Psoas muscle (tissue), 8 donors: Measurements from ENCODE around the gene MMP28. TPM values are rescaled to one million over a fixed set of nuclear protein-coding genes. Genes with fewer than 3 reads are reported as not detected.
A peak's percentile ranks its signal among the peaks of the same experiment; 100 is the strongest.
"Not testable (repeated sequence)": the region's sequence is repeated elsewhere in the genome, so short reads cannot be mapped to it uniquely, and the experiment has no call there.

ENCODE experiments used
- ATAC-seq, 4 donors: fragments of 200-7000 bp; cut with Tn5 transposase; one replicate each; pipeline ENCODE4 v1.9.1; 2020; ENCODE audit warnings: moderate library complexity in 3 of 4, mild to moderate bottlenecking in 2 of 4
- DNase-seq, 2 donors: peaks; one replicate each; pipeline ENCODE4 v3.0.0-alpha.2; 2020
- H3K27ac ChIP-seq: fragments of 200-600 bp; one replicate; pipeline ENCODE4 v1.8.0; 2022
- H3K27me3 ChIP-seq, 3 donors: fragments of 200-600 bp in 1 of 3; one replicate each; pipeline versions ENCODE4 v1.6.1 to v1.8.0; 2013 to 2022; ENCODE audit warnings: low read length in 2 of 3, mild to moderate bottlenecking in 2 of 3, moderate library complexity in 1 of 3; ENCODE audit not compliant: insufficient read depth in 3 of 3
- H3K36me3 ChIP-seq, 2 donors: fragments of 200-600 bp in 1 of 2; one replicate each; pipeline versions ENCODE4 v1.6.1 to v1.8.0; 2013 to 2022; ENCODE audit warnings: low read depth in 1 of 2, mild to moderate bottlenecking in 1 of 2, moderate library complexity in 1 of 2; ENCODE audit not compliant: insufficient read depth in 1 of 2
- H3K4me1 ChIP-seq: fragments of 200-600 bp; one replicate; pipeline ENCODE4 v1.8.0; 2022
- H3K4me3 ChIP-seq: fragments of 200-600 bp; one replicate; pipeline ENCODE4 v1.8.0; 2022; ENCODE audit warnings: mild to moderate bottlenecking
- H3K9me3 ChIP-seq: fragments of 200-600 bp; one replicate; pipeline ENCODE4 v1.8.0; 2022
- CTCF ChIP-seq: fragments of 200-600 bp; IDR thresholded peaks from one replicate; pipeline ENCODE4 v1.8.0; 2022; ENCODE audit warnings: antibody characterized with exemption
- WGBS, 3 donors: extraction: QIAGEN DNeasy Blood & Tissue Kit; methylation state at CpG; one replicate each; pipeline versions ENCODE4 v1.1.6 to v1.1.7; 2013; 5-methylcytosine and 5-hydroxymethylcytosine counted together
- intact Hi-C, 2 donors: fragments of 100-400 bp; cut with DNase I; formaldehyde crosslinking; loops; one replicate each; pipeline versions ENCODE4 v1.11.0 to v1.14.2; 2022
- polyA plus RNA-seq, 3 donors: library from polyadenylated mRNA; stranded (reverse); fragments of 200-250 nt; gene quantifications; one replicate each; pipeline ENCODE4 v1.2.3, GENCODE V29; 2013
- total RNA-seq, 4 donors: library from RNA; stranded (reverse); fragmentation: NEBNext Ultra II Directional in 2 of 4; extraction: Animal tissue kit (Norgen Biotek cat#: 25700) in 2 of 4; gene quantifications; one replicate each; pipeline versions ENCODE4 v1.2.1 to v1.2.4, GENCODE V29; 2021 to 2023
- donor health status: healthy with polysubstance abuse.
- donor health status: DM: no; HTN: no; CAD: no; lungs with moderate emphysema.
- donor health status: Bipolar disorder and iron deficiency.
- donor health status: healthy.
- donor health status: DM: yes; HTN: yes; CAD: no.
- donor health status: DM: no; HTN: no; CAD: no.
- donor health status: DM: no; HTN: no; CAD: no.
- donor health status: DM: yes; HTN: yes; CAD: no.

The MMP28 gene
- total and polyA plus RNA-seq, 7 donors: 0.61 to 5.5 (median 1.7) TPM

GRCh38 chr17:35757243-35757642, 38.2 kb downstream of the MMP28 start:
- H3K27ac ChIP-seq: no peak overlapping the region
- H3K4me3 ChIP-seq: no peak overlapping the region
- no peaks in the 10 kb centered on the region for H3K4me1 ChIP-seq
- H3K9me3 ChIP-seq: no peaks in the 10 kb centered on the region
- no peak for DNase-seq
- no peak for TF ChIP-seq CTCF
- no peak for ATAC-seq
- no peaks in the 10 kb centered on the region for H3K36me3 ChIP-seq
- intact Hi-C loops: no loop called here
- H3K27me3 ChIP-seq: no peaks in the 10 kb centered on the region

- Histone ChIP-seq H3K36me3 (no peaks in the 10 kb centered on the region), H3K9me3 (no peaks in the 10 kb centered on the region), H3K27ac (no peak within 1 kb of the TSS), H3K4me3 (no peak within 1 kb of the TSS), H3K27me3 (peaks cover 0 to 13% (median 4%) of the 10 kb centered on the region in 3 donors), H3K4me1 (no peaks in the 10 kb centered on the region)
- WGBS, 3 donors: 29 to 35% (median 32%) methylated on average over 9 of the region's 9 CpGs
- no peak for TF ChIP-seq CTCF
- DNase-seq: no peak
- ATAC-seq: peak in 3 of 4 donors; percentile 9 to 33 (median 26)
- intact Hi-C loops: no loop called here
Observed at GRCh38 chr17:35752945-35753764, 42.3 kb downstream of the MMP28 start, which contains the start of gene GAS2L2. GAS2L2 (minus strand) TSS chr17:35753239; CDS start chr17:35752850, 389 bp downstream.

- intact Hi-C loops: no loop called here
- Histone ChIP-seq H3K4me1 (no peaks in the 10 kb centered on the region), H3K4me3 (no peak overlapping the region), H3K27me3 (peaks cover 0 to 13% (median 4%) of the 10 kb centered on the region in 3 donors), H3K36me3 (no peaks in the 10 kb centered on the region), H3K27ac (no peak overlapping the region), H3K9me3 (no peaks in the 10 kb centered on the region)
- ATAC-seq: peak in 3 of 4 donors; percentile 9 to 35 (median 13)
- DNase-seq: no peak
- 40 to 51% (median 42%) methylated on average over 16 of the region's 16 CpGs for WGBS, 3 donors
- no peak for TF ChIP-seq CTCF
Observed at GRCh38 chr17:35752471-35752870, 43.0 kb downstream of the MMP28 start.

GRCh38 chr17:35751541-35751940, 43.9 kb downstream of the MMP28 start:
- H3K36me3 ChIP-seq, H3K4me1 ChIP-seq, DNase-seq, H3K4me3 ChIP-seq, H3K27ac ChIP-seq, intact Hi-C loops, ATAC-seq, H3K9me3 ChIP-seq: not testable (repeated sequence)
- peaks cover 0 to 13% (median 4%) of the 10 kb centered on the region in 3 donors for H3K27me3 ChIP-seq
- 53 to 76% (median 69%) methylated on average over 4 of the region's 4 CpGs for WGBS, 3 donors

- Histone ChIP-seq H3K36me3 (no peaks in the 10 kb centered on the region), H3K27me3 (peaks cover 0 to 13% (median 4%) of the 10 kb centered on the region in 3 donors)
- no peak for TF ChIP-seq CTCF
Observed at GRCh38 chr17:35750526-35751395, 44.7 kb downstream of the MMP28 start.

More at GRCh38 chr17:35750526-35751395, 44.7 kb downstream of the MMP28 start:
- H3K27ac ChIP-seq: no peak overlapping the region
- 74 to 79% (median 78%) methylated on average over 10 of the region's 10 CpGs for WGBS, 3 donors
- no peaks in the 10 kb centered on the region for H3K4me1 ChIP-seq
- no peak overlapping the region for H3K4me3 ChIP-seq
- no peak for DNase-seq
- intact Hi-C loops: no loop called here
- no peaks in the 10 kb centered on the region for H3K9me3 ChIP-seq
- ATAC-seq: no peak
